Common myeloid progenitor, CD34-positive (primary cell): Measurements from ENCODE around the gene NBR1. TPM values are rescaled to one million over a fixed set of nuclear protein-coding genes. Genes with fewer than 3 reads are reported as not detected.
"Not testable (repeated sequence)": the region's sequence is repeated elsewhere in the genome, so short reads cannot be mapped to it uniquely, and the experiment has no call there.

ENCODE experiments used
- CTCF ChIA-PET: fragments of 350-600 bp; sonication (Branson Sonifier 250); formaldehyde crosslinking; loops from one replicate; lab custom pipeline; 2021; ENCODE audit warnings: antibody characterized with exemption; lab: Charles Lee
- POLR2A ChIA-PET: fragments of 350-600 bp; sonication (Branson Sonifier 250); formaldehyde crosslinking; loops from one replicate; lab custom pipeline; 2021; ENCODE audit warnings: antibody characterized with exemption; lab: Charles Lee
- DNase-seq, 3 donors: peaks; one replicate each; pipeline versions ENCODE4 v3.0.0 to v3.0.0-alpha.2; 2013
- H3K27ac ChIP-seq, 2 experiments: 1 replicate in 1 of 2; 2 replicates in 1 of 2; pipeline ENCODE4 v1.7.0; 2013; ENCODE audit warnings: inconsistent platforms in 2 of 2, low read length in 2 of 2, mild to moderate bottlenecking in 2 of 2, low read depth in 1 of 2, moderate library complexity in 1 of 2; ENCODE audit not compliant: severe bottlenecking in 2 of 2, insufficient read depth in 1 of 2, poor library complexity in 1 of 2
- H3K27me3 ChIP-seq, 5 experiments: replicated peaks in 2 of 5; 1 replicate in 3 of 5; 2 replicates in 2 of 5; pipeline versions ENCODE4 v1.6.1 to v1.7.0; 2013; ENCODE audit warnings: low read length in 4 of 5, mild to moderate bottlenecking in 2 of 5, moderate library complexity in 2 of 5, inconsistent platforms in 1 of 5; ENCODE audit not compliant: insufficient read depth in 5 of 5, control insufficient read depth in 4 of 5
- H3K36me3 ChIP-seq, 4 experiments: 1 replicate in 2 of 4; 2 replicates in 2 of 4; pipeline versions ENCODE4 v1.6.1 to v1.7.0; 2013; ENCODE audit warnings: low read length in 3 of 4, control low read depth in 1 of 4, mild to moderate bottlenecking in 1 of 4; ENCODE audit not compliant: control insufficient read depth in 4 of 4, insufficient read depth in 4 of 4
- H3K4me1 ChIP-seq, 4 experiments: 1 replicate in 3 of 4; 2 replicates in 1 of 4; pipeline versions ENCODE4 v1.6.1 to v1.7.1; 2013; ENCODE audit warnings: low read length in 3 of 4, mild to moderate bottlenecking in 3 of 4, control low read depth in 1 of 4, inconsistent platforms in 1 of 4, moderate library complexity in 1 of 4; ENCODE audit not compliant: control insufficient read depth in 4 of 4, insufficient read depth in 4 of 4; ENCODE audit errors: control extremely low read depth in 1 of 4
- H3K4me3 ChIP-seq, 7 experiments: 1 replicate in 4 of 7; 2 replicates in 3 of 7; pipeline versions ENCODE4 v1.5.1 to v1.7.0; 2013; ENCODE audit warnings: mild to moderate bottlenecking in 7 of 7, low read length in 6 of 7, moderate library complexity in 6 of 7, inconsistent platforms in 2 of 7, low read depth in 2 of 7, control low read depth in 1 of 7; ENCODE audit not compliant: insufficient read depth in 4 of 7, control insufficient read depth in 1 of 7; ENCODE audit errors: extremely low read depth in 1 of 7
- H3K9me3 ChIP-seq, 5 experiments: 1 replicate in 4 of 5; 2 replicates in 1 of 5; pipeline versions ENCODE4 v1.6.1 to v1.7.1; 2013; ENCODE audit warnings: low read length in 4 of 5, mild to moderate bottlenecking in 2 of 5, inconsistent platforms in 1 of 5, low read depth in 1 of 5, moderate library complexity in 1 of 5; ENCODE audit not compliant: control insufficient read depth in 4 of 5, insufficient read depth in 2 of 5; ENCODE audit errors: control extremely low read depth in 1 of 5
- WGBS: methylation state at CpG from one replicate; pipeline ENCODE4 v1.1.5; 2013; ENCODE audit not compliant: insufficient coverage; 5-methylcytosine and 5-hydroxymethylcytosine counted together
- polyA plus RNA-seq: library from polyadenylated mRNA; unstranded; fragments of 120-200 nt; gene quantifications from one replicate; pipeline ENCODE4 v1.2.1, GENCODE V29; 2013

The NBR1 gene, protein sequence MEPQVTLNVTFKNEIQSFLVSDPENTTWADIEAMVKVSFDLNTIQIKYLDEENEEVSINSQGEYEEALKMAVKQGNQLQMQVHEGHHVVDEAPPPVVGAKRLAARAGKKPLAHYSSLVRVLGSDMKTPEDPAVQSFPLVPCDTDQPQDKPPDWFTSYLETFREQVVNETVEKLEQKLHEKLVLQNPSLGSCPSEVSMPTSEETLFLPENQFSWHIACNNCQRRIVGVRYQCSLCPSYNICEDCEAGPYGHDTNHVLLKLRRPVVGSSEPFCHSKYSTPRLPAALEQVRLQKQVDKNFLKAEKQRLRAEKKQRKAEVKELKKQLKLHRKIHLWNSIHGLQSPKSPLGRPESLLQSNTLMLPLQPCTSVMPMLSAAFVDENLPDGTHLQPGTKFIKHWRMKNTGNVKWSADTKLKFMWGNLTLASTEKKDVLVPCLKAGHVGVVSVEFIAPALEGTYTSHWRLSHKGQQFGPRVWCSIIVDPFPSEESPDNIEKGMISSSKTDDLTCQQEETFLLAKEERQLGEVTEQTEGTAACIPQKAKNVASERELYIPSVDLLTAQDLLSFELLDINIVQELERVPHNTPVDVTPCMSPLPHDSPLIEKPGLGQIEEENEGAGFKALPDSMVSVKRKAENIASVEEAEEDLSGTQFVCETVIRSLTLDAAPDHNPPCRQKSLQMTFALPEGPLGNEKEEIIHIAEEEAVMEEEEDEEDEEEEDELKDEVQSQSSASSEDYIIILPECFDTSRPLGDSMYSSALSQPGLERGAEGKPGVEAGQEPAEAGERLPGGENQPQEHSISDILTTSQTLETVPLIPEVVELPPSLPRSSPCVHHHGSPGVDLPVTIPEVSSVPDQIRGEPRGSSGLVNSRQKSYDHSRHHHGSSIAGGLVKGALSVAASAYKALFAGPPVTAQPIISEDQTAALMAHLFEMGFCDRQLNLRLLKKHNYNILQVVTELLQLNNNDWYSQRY
- 41.9 TPM for polyA plus RNA-seq

DNA sequence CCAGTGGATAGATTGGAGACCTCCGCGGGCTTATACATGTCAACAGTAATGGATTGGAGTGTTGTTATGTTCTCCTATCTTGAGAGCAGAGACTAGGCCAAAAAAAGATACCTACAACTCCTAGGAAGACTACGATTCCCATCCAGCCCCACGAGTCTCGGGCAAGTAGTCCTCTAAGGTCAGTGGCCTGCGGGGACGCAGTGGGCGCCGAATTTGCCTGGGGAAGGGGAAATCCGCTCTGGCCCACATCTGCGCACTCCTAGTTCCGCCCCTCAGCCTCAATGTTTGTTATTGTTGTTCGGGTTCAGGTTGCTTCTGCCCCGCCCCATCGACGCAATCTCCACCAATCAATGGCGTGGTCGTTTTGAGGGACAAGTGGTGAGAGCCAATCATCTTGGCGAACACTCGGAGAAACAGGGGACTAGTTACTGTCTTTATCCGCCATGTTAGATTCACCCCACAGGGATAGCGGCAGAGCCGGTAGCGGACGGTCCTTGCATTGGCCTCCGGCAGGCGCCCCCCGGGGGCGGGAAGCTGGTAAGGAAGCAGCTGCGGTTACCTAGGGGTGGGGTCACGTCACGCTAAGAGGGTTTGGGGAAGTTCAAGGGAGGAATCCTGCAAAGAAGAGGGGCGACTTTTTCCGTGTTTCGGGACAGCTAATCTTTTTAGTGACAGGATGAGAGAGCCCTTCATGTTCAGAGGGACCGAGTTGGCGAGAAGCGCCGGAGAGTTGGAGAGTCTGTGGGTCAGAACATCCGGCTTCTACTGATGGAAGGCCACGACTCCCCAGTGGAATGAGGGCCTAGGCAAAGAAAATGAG, at the start of gene NBR1:
TSS of gene NBR1 (plus strand) at position 449 of the 820 bp plus-strand sequence. CDS start 4,586 bp downstream, outside the sequence.
- H3K27ac ChIP-seq = peak within 1 kb of the TSS; percentile 99 to 100
- no peaks in the 10 kb centered on the region for H3K27me3 ChIP-seq
- H3K4me1 ChIP-seq = peaks cover 12 to 48% (median 31%) of the 10 kb centered on the region in 4 experiments
- H3K4me3 ChIP-seq = peak within 1 kb of the TSS; percentile 60 to 98 (median 86)
- H3K9me3 ChIP-seq = no peaks in the 10 kb centered on the region
- H3K36me3 ChIP-seq = peaks cover 0 to 7% (median 1%) of the 10 kb centered on the region in 4 experiments
- WGBS = 0% methylated on average over 37 of the region's 41 CpGs
- ChIA-PET CTCF (interaction anchor here (0.5 to 1.6 kb wide), 4 partner anchors 29 to 139 kb away, joined by 3 to 5 read pairs (median 4); no protein-coding TSS in a partner anchor), POLR2A (interaction anchor here (0.7 to 2.7 kb wide), 6 partner anchors 41 to 190 kb away, joined by 3 to 15 read pairs (median 4); partner anchors contain the start of genes RPL27 and TMEM106A)
- peak; percentile 99 to 100 (median 100) for DNase-seq

DNA sequence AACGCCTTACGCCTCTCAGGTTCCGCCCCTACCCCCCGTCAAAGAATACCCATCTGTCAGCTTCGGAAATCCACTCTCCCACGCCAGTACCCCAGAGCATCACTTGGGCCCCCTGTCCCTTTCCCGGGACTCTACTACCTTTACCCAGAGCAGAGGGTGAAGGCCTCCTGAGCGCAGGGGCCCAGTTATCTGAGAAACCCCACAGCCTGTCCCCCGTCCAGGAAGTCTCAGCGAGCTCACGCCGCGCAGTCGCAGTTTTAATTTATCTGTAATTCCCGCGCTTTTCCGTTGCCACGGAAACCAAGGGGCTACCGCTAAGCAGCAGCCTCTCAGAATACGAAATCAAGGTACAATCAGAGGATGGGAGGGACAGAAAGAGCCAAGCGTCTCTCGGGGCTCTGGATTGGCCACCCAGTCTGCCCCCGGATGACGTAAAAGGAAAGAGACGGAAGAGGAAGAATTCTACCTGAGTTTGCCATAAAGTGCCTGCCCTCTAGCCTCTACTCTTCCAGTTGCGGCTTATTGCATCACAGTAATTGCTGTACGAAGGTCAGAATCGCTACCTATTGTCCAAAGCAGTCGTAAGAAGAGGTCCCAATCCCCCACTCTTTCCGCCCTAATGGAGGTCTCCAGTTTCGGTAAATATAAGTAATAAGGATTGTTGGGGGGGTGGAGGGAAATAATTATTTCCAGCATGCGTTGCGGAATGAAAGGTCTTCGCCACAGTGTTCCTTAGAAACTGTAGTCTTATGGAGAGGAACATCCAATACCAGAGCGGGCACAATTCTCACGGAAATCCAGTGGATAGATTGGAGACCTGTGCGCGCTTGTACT, 45.7 kb upstream of the NBR1 start, which contains the start of gene BRCA1:
TSS of gene BRCA1 (minus strand) at position 232 of the 834 bp plus-strand sequence. CDS start 1,268 bp downstream, outside the sequence.
- DNase-seq = peak; percentile 99 to 100 (median 99)
- no peaks in the 10 kb centered on the region for H3K9me3 ChIP-seq
- WGBS = 4% methylated on average over 34 of the region's 38 CpGs
- H3K4me1 ChIP-seq = peaks cover 0 to 16% (median 15%) of the 10 kb centered on the region in 4 experiments
- ChIA-PET POLR2A (interaction anchor here (1.0 to 1.5 kb wide), 3 partner anchors 44 to 190 kb away, joined by 3 to 6 read pairs (median 4); partner anchors contain the start of gene TMEM106A), CTCF (interaction anchor here (3.3 kb wide), 1 partner anchor 11 kb away, joined by 10 read pairs; no protein-coding TSS in a partner anchor)
- H3K36me3 ChIP-seq = peaks cover 0 to 9% (median 8%) of the 10 kb centered on the region in 4 experiments
- peak within 1 kb of the TSS; percentile 88 to 97 for H3K27ac ChIP-seq
- peak within 1 kb of the TSS; percentile 44 to 99 (median 92) for H3K4me3 ChIP-seq
- H3K27me3 ChIP-seq = no peaks in the 10 kb centered on the region

DNA sequence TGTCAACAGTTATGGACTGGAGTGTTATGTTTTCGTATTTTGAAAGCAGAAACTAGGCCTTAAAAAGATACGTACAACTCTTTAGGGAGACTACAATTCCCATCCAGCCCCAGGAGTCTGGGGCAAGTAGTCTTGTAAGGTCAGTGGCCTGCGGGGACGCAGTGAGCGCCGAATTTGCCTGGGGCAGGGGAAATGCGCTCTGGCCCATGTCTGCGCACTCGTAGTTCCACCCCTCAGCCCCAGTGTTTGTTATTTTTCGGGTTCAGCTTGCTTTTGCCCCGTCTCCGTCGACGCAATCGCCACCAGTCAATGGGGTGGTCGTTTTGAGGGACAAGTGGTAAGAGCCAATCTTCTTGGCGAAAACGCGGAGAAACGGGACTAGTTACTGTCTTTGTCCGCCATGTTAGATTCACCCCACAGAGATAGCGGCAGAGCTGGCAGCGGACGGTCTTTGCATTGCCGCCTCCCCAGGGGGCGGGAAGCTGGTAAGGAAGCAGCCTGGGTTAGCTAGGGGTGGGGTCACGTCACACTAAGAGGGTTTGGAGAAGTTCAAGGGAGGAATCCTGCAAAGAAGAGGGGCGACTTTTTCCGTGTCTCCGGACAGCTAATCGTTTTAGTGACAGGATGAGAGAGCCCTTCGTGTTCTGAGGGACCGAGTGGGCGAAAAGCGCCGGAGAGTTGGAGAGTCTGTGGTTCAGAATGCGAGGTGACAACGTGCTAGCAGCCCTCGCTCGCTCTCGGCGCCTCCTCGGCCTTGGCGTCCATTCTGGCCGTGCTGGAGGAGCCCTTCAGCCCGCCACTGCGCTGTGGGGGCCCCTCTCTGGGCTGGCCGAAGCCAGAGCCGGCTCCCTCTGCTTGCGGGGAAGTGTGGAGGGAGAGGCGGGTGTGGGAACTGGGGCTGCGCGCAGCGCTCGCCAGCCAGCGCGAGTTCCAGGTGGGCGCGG, 44.8 kb upstream of the NBR1 start:
- H3K4me3 ChIP-seq = peak overlapping the region; percentile 8 to 99 (median 92)
- ChIA-PET POLR2A (interaction anchor here (0.6 to 1.5 kb wide), 4 partner anchors 24 to 189 kb away, joined by 3 to 4 read pairs (median 3); partner anchors contain the start of gene TMEM106A), CTCF (interaction anchor here (0.9 kb wide), 1 partner anchor 46 kb away, joined by 5 read pairs; no protein-coding TSS in a partner anchor)
- no peaks in the 10 kb centered on the region for H3K9me3 ChIP-seq
- H3K36me3 ChIP-seq = peaks cover 0 to 9% (median 8%) of the 10 kb centered on the region in 4 experiments
- peak overlapping the region; percentile 88 to 97 for H3K27ac ChIP-seq
- peaks cover 0 to 16% (median 15%) of the 10 kb centered on the region in 4 experiments for H3K4me1 ChIP-seq
- WGBS = 84% methylated on average over 40 of the region's 59 CpGs
- H3K27me3 ChIP-seq = no peaks in the 10 kb centered on the region
- peak in 2 of 3 donors; percentile 8 to 18 for DNase-seq

DNA sequence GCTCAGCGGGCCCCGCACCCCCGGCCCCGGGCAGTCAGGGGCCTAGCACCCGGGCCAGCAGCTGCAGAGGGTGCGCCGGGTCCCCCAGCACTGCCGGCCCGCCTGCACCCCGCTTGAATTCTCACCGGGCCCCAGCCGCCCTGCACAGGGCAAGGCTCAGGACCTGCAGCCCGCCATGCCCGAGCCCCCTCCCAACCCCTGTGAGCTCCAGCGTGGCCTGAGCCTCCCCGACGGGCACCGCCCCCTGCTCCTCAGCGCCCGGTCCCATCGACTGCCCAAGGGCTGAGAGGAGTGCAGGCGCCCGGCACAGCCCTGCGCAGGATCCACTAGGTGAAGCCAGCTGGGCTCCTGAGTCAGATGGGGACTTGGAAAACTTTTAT, 44.1 kb upstream of the NBR1 start:
- Histone ChIP-seq H3K4me3 (no peak overlapping the region), H3K4me1 (peaks cover 0 to 16% (median 15%) of the 10 kb centered on the region in 4 experiments), H3K36me3 (peaks cover 0 to 12% (median 8%) of the 10 kb centered on the region in 4 experiments), H3K9me3 (no peaks in the 10 kb centered on the region), H3K27me3 (no peaks in the 10 kb centered on the region), H3K27ac (no peak overlapping the region)
- WGBS = 98% methylated on average over 21 of the region's 24 CpGs
- ChIA-PET POLR2A (interaction anchor here (1.3 kb wide), 1 partner anchor 23 kb away, joined by 3 read pairs; no protein-coding TSS in a partner anchor), CTCF (interaction anchor here (1.1 to 1.2 kb wide), 2 partner anchors 13 to 103 kb away, joined by 3 to 4 read pairs; no protein-coding TSS in a partner anchor)
- no peak for DNase-seq

DNA sequence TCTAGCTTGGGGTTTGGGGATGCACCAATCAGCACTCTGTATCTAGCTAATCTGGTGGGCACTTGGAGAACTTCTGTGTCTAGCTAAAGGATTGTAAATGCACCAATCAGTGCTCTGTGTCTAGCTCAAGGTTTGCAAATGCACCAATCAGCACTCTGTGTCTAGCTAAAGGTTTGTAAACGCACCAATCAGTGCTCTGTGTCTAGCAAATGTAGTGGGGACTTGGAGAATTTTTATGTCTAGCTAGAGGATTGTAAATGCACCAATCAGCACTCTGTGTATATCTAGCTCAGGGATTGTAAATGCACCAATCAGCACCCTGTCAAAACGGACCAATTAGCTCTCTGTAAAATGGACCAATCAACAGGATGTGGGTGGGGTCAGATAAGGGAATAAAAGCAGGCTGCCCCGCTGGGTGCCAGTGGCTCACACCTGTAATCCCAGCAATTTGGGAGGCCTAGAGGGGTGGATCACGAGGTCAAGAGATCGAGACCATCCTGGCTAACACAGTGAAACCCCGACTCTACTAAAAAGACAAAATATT, 43.6 kb upstream of the NBR1 start:
- ChIA-PET POLR2A (interaction anchor here (1.3 kb wide), 1 partner anchor 22 kb away, joined by 3 read pairs; no protein-coding TSS in a partner anchor), CTCF (interaction anchor here (1.1 to 1.2 kb wide), 2 partner anchors 12 to 104 kb away, joined by 3 to 4 read pairs; no protein-coding TSS in a partner anchor)
- not testable (repeated sequence) for H3K9me3 ChIP-seq, H3K27me3 ChIP-seq, H3K27ac ChIP-seq, H3K4me3 ChIP-seq, DNase-seq
- H3K36me3 ChIP-seq = peaks cover 0 to 14% (median 8%) of the 10 kb centered on the region in 4 experiments
- peaks cover 0 to 16% (median 15%) of the 10 kb centered on the region in 4 experiments for H3K4me1 ChIP-seq
- 100% methylated on average over 2 of the region's 6 CpGs for WGBS
